ENCODE results near the gene ASCC3. TPM values are rescaled to one million over a fixed set of nuclear protein-coding genes. Genes with fewer than 3 reads are reported as not detected.

The ASCC3 gene
- total and polyA plus RNA-seq, 2 experiments from 2014 or later: 92.9 to 129 TPM

DNA sequence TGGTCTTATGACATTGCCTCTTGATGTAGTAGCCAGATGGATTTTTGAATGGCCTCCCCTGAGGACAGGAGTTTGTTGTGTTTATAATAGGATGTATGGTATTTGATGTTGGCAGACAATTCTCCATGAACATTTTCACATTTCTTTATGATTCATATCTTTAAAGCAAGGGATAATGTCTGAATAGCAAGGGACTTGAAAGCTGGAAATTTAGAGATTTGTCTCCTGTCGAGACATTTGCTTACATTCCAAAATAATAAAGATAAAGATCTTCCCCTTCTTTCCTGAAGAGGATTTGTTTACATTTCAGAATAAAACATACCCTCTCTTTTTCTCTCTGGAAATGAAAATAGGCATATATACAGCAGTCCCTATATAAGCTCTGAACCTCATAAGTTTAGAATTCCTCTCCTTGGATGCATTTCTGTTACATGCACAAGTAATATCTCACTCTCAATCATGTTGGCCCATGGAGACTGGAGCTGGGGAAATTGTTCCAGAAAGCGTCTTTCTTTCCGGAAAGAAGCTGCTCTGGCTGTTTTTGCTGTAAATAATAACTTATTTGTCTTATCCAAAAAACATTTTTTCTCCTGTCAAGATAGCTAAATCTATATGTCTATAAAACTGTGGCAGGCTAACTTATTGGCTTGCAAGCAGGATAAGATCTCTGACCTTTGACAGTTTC lies 42.5 kb upstream of the ASCC3 start:
- Histone ChIP-seq H3K9me2 (ENCODE audit: insufficient read depth) (no peaks in the 10 kb centered on the region; the same call in 1 of the 2 replicates), H2AFZ (no peak overlapping the region), H3F3A (replicated peaks; ENCODE audit: low read depth) (no peaks in the 10 kb centered on the region), H3K4me1 (ENCODE audit: insufficient read depth) (no peaks in the 10 kb centered on the region), H3K27ac (ENCODE audit: low read depth) (no peak overlapping the region), H3K4me3 (no peak overlapping the region), H3K4me2 (no peak overlapping the region), H3K79me2 (replicated peaks; ENCODE audit: insufficient read depth) (no peaks in the 10 kb centered on the region), H3K36me3 (ENCODE audit: insufficient read depth) (no peaks in the 10 kb centered on the region), H4K20me1 (replicated peaks; ENCODE audit: insufficient read depth) (no peaks in the 10 kb centered on the region), H3K27me3 (ENCODE audit: insufficient read depth) (no peaks in the 10 kb centered on the region)
- TF ChIP-seq ZNF331 (CRISPR knock-in tag; IDR thresholded peaks at IDR 0.05; ENCODE audit: low read depth) (no peak), STAT1 (IDR thresholded peaks at IDR 0.05; ENCODE audit: unreplicated experiment) (no peak), JUNB (IDR thresholded peaks at IDR 0.05; ENCODE audit: unreplicated experiment) (no peak), EZH2phosphoT487 (IDR thresholded peaks at IDR 0.05; ENCODE audit: unreplicated experiment) (no peak), EZH2 (IDR thresholded peaks at IDR 0.05; ENCODE audit: low read depth, unreplicated experiment) (no peak), POLR2AphosphoS5 (IDR thresholded peaks at IDR 0.05; ENCODE audit: low read depth) (no peak), ZNF114 (CRISPR knock-in tag; IDR thresholded peaks at IDR 0.05) (no peak), NANOG (IDR thresholded peaks at IDR 0.05; ENCODE audit: borderline replicate concordance) (no peak), CREB1 (CRISPR knock-in tag; IDR thresholded peaks at IDR 0.05; ENCODE audit: low read depth) (no peak)
- TF ChIP-seq, protein P1, sequence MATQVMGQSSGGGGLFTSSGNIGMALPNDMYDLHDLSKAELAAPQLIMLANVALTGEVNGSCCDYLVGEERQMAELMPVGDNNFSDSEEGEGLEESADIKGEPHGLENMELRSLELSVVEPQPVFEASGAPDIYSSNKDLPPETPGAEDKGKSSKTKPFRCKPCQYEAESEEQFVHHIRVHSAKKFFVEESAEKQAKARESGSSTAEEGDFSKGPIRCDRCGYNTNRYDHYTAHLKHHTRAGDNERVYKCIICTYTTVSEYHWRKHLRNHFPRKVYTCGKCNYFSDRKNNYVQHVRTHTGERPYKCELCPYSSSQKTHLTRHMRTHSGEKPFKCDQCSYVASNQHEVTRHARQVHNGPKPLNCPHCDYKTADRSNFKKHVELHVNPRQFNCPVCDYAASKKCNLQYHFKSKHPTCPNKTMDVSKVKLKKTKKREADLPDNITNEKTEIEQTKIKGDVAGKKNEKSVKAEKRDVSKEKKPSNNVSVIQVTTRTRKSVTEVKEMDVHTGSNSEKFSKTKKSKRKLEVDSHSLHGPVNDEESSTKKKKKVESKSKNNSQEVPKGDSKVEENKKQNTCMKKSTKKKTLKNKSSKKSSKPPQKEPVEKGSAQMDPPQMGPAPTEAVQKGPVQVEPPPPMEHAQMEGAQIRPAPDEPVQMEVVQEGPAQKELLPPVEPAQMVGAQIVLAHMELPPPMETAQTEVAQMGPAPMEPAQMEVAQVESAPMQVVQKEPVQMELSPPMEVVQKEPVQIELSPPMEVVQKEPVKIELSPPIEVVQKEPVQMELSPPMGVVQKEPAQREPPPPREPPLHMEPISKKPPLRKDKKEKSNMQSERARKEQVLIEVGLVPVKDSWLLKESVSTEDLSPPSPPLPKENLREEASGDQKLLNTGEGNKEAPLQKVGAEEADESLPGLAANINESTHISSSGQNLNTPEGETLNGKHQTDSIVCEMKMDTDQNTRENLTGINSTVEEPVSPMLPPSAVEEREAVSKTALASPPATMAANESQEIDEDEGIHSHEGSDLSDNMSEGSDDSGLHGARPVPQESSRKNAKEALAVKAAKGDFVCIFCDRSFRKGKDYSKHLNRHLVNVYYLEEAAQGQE (IDR thresholded peaks at IDR 0.05; ENCODE audit: unreplicated experiment): no peak
- TF ChIP-seq, protein P2, sequence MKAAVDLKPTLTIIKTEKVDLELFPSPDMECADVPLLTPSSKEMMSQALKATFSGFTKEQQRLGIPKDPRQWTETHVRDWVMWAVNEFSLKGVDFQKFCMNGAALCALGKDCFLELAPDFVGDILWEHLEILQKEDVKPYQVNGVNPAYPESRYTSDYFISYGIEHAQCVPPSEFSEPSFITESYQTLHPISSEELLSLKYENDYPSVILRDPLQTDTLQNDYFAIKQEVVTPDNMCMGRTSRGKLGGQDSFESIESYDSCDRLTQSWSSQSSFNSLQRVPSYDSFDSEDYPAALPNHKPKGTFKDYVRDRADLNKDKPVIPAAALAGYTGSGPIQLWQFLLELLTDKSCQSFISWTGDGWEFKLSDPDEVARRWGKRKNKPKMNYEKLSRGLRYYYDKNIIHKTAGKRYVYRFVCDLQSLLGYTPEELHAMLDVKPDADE (IDR thresholded peaks at IDR 0.05): no peak
- TF ChIP-seq, protein P3, sequence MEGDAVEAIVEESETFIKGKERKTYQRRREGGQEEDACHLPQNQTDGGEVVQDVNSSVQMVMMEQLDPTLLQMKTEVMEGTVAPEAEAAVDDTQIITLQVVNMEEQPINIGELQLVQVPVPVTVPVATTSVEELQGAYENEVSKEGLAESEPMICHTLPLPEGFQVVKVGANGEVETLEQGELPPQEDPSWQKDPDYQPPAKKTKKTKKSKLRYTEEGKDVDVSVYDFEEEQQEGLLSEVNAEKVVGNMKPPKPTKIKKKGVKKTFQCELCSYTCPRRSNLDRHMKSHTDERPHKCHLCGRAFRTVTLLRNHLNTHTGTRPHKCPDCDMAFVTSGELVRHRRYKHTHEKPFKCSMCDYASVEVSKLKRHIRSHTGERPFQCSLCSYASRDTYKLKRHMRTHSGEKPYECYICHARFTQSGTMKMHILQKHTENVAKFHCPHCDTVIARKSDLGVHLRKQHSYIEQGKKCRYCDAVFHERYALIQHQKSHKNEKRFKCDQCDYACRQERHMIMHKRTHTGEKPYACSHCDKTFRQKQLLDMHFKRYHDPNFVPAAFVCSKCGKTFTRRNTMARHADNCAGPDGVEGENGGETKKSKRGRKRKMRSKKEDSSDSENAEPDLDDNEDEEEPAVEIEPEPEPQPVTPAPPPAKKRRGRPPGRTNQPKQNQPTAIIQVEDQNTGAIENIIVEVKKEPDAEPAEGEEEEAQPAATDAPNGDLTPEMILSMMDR (conservative IDR thresholded peaks at IDR 0.05; ENCODE audit: low read depth in 2 of 2): no peak
- TF ChIP-seq, protein P4, sequence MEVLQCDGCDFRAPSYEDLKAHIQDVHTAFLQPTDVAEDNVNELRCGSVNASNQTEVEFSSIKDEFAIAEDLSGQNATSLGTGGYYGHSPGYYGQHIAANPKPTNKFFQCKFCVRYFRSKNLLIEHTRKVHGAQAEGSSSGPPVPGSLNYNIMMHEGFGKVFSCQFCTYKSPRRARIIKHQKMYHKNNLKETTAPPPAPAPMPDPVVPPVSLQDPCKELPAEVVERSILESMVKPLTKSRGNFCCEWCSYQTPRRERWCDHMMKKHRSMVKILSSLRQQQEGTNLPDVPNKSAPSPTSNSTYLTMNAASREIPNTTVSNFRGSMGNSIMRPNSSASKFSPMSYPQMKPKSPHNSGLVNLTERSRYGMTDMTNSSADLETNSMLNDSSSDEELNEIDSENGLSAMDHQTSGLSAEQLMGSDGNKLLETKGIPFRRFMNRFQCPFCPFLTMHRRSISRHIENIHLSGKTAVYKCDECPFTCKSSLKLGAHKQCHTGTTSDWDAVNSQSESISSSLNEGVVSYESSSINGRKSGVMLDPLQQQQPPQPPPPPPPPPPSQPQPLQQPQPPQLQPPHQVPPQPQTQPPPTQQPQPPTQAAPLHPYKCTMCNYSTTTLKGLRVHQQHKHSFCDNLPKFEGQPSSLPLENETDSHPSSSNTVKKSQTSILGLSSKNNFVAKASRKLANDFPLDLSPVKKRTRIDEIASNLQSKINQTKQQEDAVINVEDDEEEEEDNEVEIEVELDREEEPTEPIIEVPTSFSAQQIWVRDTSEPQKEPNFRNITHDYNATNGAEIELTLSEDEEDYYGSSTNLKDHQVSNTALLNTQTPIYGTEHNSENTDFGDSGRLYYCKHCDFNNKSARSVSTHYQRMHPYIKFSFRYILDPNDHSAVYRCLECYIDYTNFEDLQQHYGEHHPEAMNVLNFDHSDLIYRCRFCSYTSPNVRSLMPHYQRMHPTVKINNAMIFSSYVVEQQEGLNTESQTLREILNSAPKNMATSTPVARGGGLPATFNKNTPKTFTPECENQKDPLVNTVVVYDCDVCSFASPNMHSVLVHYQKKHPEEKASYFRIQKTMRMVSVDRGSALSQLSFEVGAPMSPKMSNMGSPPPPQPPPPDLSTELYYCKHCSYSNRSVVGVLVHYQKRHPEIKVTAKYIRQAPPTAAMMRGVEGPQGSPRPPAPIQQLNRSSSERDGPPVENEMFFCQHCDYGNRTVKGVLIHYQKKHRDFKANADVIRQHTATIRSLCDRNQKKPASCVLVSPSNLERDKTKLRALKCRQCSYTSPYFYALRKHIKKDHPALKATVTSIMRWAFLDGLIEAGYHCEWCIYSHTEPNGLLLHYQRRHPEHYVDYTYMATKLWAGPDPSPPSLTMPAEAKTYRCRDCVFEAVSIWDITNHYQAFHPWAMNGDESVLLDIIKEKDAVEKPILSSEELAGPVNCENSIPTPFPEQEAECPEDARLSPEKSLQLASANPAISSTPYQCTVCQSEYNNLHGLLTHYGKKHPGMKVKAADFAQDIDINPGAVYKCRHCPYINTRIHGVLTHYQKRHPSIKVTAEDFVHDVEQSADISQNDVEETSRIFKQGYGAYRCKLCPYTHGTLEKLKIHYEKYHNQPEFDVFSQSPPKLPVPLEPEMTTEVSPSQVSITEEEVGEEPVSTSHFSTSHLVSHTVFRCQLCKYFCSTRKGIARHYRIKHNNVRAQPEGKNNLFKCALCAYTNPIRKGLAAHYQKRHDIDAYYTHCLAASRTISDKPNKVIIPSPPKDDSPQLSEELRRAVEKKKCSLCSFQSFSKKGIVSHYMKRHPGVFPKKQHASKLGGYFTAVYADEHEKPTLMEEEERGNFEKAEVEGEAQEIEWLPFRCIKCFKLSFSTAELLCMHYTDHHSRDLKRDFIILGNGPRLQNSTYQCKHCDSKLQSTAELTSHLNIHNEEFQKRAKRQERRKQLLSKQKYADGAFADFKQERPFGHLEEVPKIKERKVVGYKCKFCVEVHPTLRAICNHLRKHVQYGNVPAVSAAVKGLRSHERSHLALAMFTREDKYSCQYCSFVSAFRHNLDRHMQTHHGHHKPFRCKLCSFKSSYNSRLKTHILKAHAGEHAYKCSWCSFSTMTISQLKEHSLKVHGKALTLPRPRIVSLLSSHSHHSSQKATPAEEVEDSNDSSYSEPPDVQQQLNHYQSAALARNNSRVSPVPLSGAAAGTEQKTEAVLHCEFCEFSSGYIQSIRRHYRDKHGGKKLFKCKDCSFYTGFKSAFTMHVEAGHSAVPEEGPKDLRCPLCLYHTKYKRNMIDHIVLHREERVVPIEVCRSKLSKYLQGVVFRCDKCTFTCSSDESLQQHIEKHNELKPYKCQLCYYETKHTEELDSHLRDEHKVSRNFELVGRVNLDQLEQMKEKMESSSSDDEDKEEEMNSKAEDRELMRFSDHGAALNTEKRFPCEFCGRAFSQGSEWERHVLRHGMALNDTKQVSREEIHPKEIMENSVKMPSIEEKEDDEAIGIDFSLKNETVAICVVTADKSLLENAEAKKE (CRISPR knock-in tag; IDR thresholded peaks at IDR 0.05): no peak
- Mint-ChIP-seq H3K36me3 (ENCODE audit: low read depth) (no peaks in the 10 kb centered on the region), H3K4me1 (peaks cover 3% of the 10 kb centered on the region; the same call in 2 of the 3 replicates), H3K9me3 (no peaks in the 10 kb centered on the region), H3K27me3 (ENCODE audit: insufficient read depth, low read depth, poor library complexity) (no peaks in the 10 kb centered on the region), H3K4me3 (no peak overlapping the region), H3K27ac (no peak overlapping the region)
- DNase-seq (ENCODE audit: low spot score) (no peak), ATAC-seq (no peak)

Data from GM23338 (cell line).